Right renal cortex interstitium (tissue), 3 donors: ENCODE measurements around the gene RNF220. TPM values are rescaled to one million over a fixed set of nuclear protein-coding genes. Genes with fewer than 3 reads are reported as not detected.

Experiments used
- DNase-seq, 3 donors: peaks; one replicate each; pipeline ENCODE4 v3.0.0-alpha.2; 2013; ENCODE audit warnings: low read depth in 3 of 3, low spot score in 2 of 3
- polyA plus RNA-seq, 3 donors: library from polyadenylated mRNA; unstranded; fragments of 120-200 nt; gene quantifications; one replicate each; pipeline ENCODE4 v1.2.1, GENCODE V29; 2013; ENCODE audit not compliant: insufficient read length in 3 of 3

Gene RNF220
- polyA plus RNA-seq, 3 donors, result 97.3 to 119 (median 102) TPM

- no peak for DNase-seq
Measured at GRCh38 chr1:44572572-44572879, 167.5 kb downstream of the RNF220 start.

- DNase-seq, result no peak
Measured at GRCh38 chr1:44575396-44575795, 170.3 kb downstream of the RNF220 start.

- peak in 2 of 3 donors; percentile 26 to 37 for DNase-seq
Measured at GRCh38 chr1:44576456-44577150, 171.5 kb downstream of the RNF220 start.

GRCh38 chr1:44581205-44581604 lies 176.2 kb downstream of the RNF220 start:
- no peak for DNase-seq

GRCh38 chr1:44584167-44584566 lies 179.1 kb downstream of the RNF220 start:
- DNase-seq, result peak in 2 of 3 donors; percentile 41 to 59

- DNase-seq, result no peak
Measured at GRCh38 chr1:44585315-44585920, 180.4 kb downstream of the RNF220 start.

GRCh38 chr1:44587796-44588460 lies 182.9 kb downstream of the RNF220 start:
- DNase-seq, result no peak

GRCh38 chr1:44588551-44589210 lies 183.6 kb downstream of the RNF220 start:
- no peak for DNase-seq

- no peak for DNase-seq
Measured at GRCh38 chr1:44590475-44590874, 185.4 kb downstream of the RNF220 start.

- no peak for DNase-seq
Measured at GRCh38 chr1:44591381-44591780, 186.3 kb downstream of the RNF220 start.

- DNase-seq, result no peak
Measured at GRCh38 chr1:44592208-44593145, 187.4 kb downstream of the RNF220 start.

- DNase-seq, result no peak
Measured at GRCh38 chr1:44594353-44594752, 189.3 kb downstream of the RNF220 start.

GRCh38 chr1:44594871-44595735 lies 190.0 kb downstream of the RNF220 start:
- DNase-seq, result no peak

GRCh38 chr1:44596511-44596910 lies 191.5 kb downstream of the RNF220 start:
- no peak for DNase-seq

GRCh38 chr1:44598167-44598566 lies 193.1 kb downstream of the RNF220 start:
- no peak for DNase-seq

GRCh38 chr1:44602634-44603628 lies 197.9 kb downstream of the RNF220 start:
- DNase-seq, result no peak

GRCh38 chr1:44603718-44604117 lies 198.7 kb downstream of the RNF220 start:
- no peak for DNase-seq
